ENCODE data around the gene EPHB1. TPM values are rescaled to one million over a fixed set of nuclear protein-coding genes. Genes with fewer than 3 reads are reported as not detected.

The EPHB1 gene
- total RNA-seq, 1 experiment from 2014 or later = 0.11 TPM

- POLR2A ChIA-PET (ENCODE audit: low non-redundant PET) = no interaction called here
- BruUV-seq (replicated peaks) = no TSS peak
- DNase-seq (ENCODE audit: low spot score) = no peak
These were observed 62.8 kb downstream of the EPHB1 start for GRCh38 chr3:134857776-134858362.

DNA sequence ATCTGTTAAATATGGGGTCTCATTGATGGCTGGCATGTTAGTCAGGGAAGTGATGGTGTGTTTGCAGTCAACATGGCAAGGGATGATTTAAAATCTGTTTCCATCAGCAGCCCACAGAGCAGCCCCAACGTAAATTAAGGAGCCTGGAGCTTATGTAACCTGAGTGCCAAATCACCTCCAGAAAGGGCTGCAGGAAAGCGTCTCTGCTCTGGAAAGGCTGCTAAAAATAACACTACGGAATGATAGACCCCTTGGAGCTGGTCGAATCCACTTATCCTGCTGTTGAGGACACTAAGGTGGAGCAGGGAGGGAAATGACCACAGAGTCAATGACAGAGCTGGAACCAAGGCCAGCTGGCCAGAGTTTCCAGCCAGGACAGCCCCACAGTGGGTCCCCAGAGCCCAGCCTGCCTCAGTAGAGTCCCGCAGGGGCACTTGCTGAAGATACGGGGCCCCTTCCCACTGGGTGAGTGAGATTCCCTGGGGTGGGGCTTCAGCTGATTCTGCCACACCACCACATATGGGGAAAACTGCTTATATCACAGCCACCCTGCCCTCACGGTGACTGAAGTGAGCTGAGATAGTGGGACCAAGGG lies 63.5 kb downstream of the EPHB1 start:
- no TSS peak for BruUV-seq (replicated peaks)
- Histone ChIP-seq H3K4me3 (ENCODE audit: low read depth, low read length, poor library complexity, severe bottlenecking) (no peak overlapping the region), H3K27ac (ENCODE audit: low read depth, low read length, poor library complexity, severe bottlenecking) (no peak overlapping the region), H3K27me3 (replicated peaks; ENCODE audit: insufficient read depth, low read depth, low read length, poor library complexity) (peaks cover 10% of the 10 kb centered on the region), H3K36me3 (ENCODE audit: insufficient read depth, low read length, poor library complexity, severe bottlenecking) (no peaks in the 10 kb centered on the region), H3K4me1 (ENCODE audit: insufficient read depth, low read length, poor library complexity, severe bottlenecking) (no peaks in the 10 kb centered on the region), H3K9me3 (ENCODE audit: low read depth, low read length, poor library complexity, severe bottlenecking) (no peaks in the 10 kb centered on the region)
- DNase-seq (ENCODE audit: low spot score) = no peak
- CTCF ChIA-PET = no interaction called here
- intact Hi-C loops (cut with micrococcal nuclease; ENCODE audit: unreplicated experiment) = no loop called here
- TF ChIP-seq CTCF (conservative IDR thresholded peaks at IDR 0.05; ENCODE audit: low read depth, low read length) (no peak), EZH2 (IDR thresholded peaks at IDR 0.05; ENCODE audit: borderline replicate concordance, low read depth, low read length, poor library complexity, severe bottlenecking) (no peak)
- POLR2A ChIA-PET (ENCODE audit: low non-redundant PET) = no interaction called here

More at GRCh38 chr3:134857776-134858362, 62.8 kb downstream of the EPHB1 start:
- no peak overlapping the region for H3K4me3 ChIP-seq (ENCODE audit: low read depth, low read length, poor library complexity, severe bottlenecking)
- no peak overlapping the region for H3K27ac ChIP-seq (ENCODE audit: low read depth, low read length, poor library complexity, severe bottlenecking)
- H3K9me3 ChIP-seq (ENCODE audit: low read depth, low read length, poor library complexity, severe bottlenecking) = no peaks in the 10 kb centered on the region
- peaks cover 12% of the 10 kb centered on the region for H3K27me3 ChIP-seq (replicated peaks; ENCODE audit: insufficient read depth, low read depth, low read length, poor library complexity)
- intact Hi-C loops (cut with micrococcal nuclease; ENCODE audit: unreplicated experiment) = no loop called here
- H3K4me1 ChIP-seq (ENCODE audit: insufficient read depth, low read length, poor library complexity, severe bottlenecking) = no peaks in the 10 kb centered on the region
- CTCF ChIA-PET = no interaction called here
- no peaks in the 10 kb centered on the region for H3K36me3 ChIP-seq (ENCODE audit: insufficient read depth, low read length, poor library complexity, severe bottlenecking)
- TF ChIP-seq EZH2 (IDR thresholded peaks at IDR 0.05; ENCODE audit: borderline replicate concordance, low read depth, low read length, poor library complexity, severe bottlenecking) = no peak
- no peak for TF ChIP-seq CTCF (conservative IDR thresholded peaks at IDR 0.05; ENCODE audit: low read depth, low read length)

GRCh38 chr3:134859341-134859740 lies 64.3 kb downstream of the EPHB1 start:
- Histone ChIP-seq H3K9me3 (ENCODE audit: low read depth, low read length, poor library complexity, severe bottlenecking) (no peaks in the 10 kb centered on the region), H3K4me1 (ENCODE audit: insufficient read depth, low read length, poor library complexity, severe bottlenecking) (no peaks in the 10 kb centered on the region)

More at GRCh38 chr3:134859341-134859740, 64.3 kb downstream of the EPHB1 start:
- H3K27ac ChIP-seq (ENCODE audit: low read depth, low read length, poor library complexity, severe bottlenecking) = no peak overlapping the region
- BruUV-seq (replicated peaks) = no TSS peak
- no peak overlapping the region for H3K4me3 ChIP-seq (ENCODE audit: low read depth, low read length, poor library complexity, severe bottlenecking)
- H3K36me3 ChIP-seq (ENCODE audit: insufficient read depth, low read length, poor library complexity, severe bottlenecking) = no peaks in the 10 kb centered on the region
- peaks cover 13% of the 10 kb centered on the region for H3K27me3 ChIP-seq (replicated peaks; ENCODE audit: insufficient read depth, low read depth, low read length, poor library complexity)
- intact Hi-C loops (cut with micrococcal nuclease; ENCODE audit: unreplicated experiment) = no loop called here
- ChIA-PET POLR2A (ENCODE audit: low non-redundant PET) (no interaction called here), CTCF (no interaction called here)
- DNase-seq (ENCODE audit: low spot score) = no peak
- TF ChIP-seq EZH2 (IDR thresholded peaks at IDR 0.05; ENCODE audit: borderline replicate concordance, low read depth, low read length, poor library complexity, severe bottlenecking) = no peak
- TF ChIP-seq CTCF (conservative IDR thresholded peaks at IDR 0.05; ENCODE audit: low read depth, low read length) = no peak

Data from A673 (cell line).